ENCODE data around the gene TNP2. TPM values are rescaled to one million over a fixed set of nuclear protein-coding genes. Genes with fewer than 3 reads are reported as not detected.

Gene TNP2
- total RNA-seq, 1 donor, result not detected

GRCh38 chr16:11312718-11313492 lies 43.8 kb upstream of the TNP2 start:
- no peak overlapping the region for H3K4me3 ChIP-seq (ENCODE audit: low read depth, low read length)
- peak; percentile 47 for DNase-seq (ENCODE audit: low read depth)
- TF ChIP-seq CTCF (IDR thresholded peaks at IDR 0.05; ENCODE audit: insufficient read depth, low read length), result no peak

GRCh38 chr16:11310997-11311561 lies 42.0 kb upstream of the TNP2 start:
- H3K4me3 ChIP-seq (ENCODE audit: low read depth, low read length), result no peak overlapping the region
- no peak for TF ChIP-seq CTCF (IDR thresholded peaks at IDR 0.05; ENCODE audit: insufficient read depth, low read length)
- DNase-seq (ENCODE audit: low read depth), result no peak

- DNase-seq (ENCODE audit: low read depth), result no peak
- H3K4me3 ChIP-seq (ENCODE audit: low read depth, low read length), result no peak overlapping the region
- TF ChIP-seq CTCF (IDR thresholded peaks at IDR 0.05; ENCODE audit: insufficient read depth, low read length), result no peak
These were observed 41.5 kb upstream of the TNP2 start for GRCh38 chr16:11310634-11310977.

- no peak overlapping the region for H3K4me3 ChIP-seq (ENCODE audit: low read depth, low read length)
- DNase-seq (ENCODE audit: low read depth), result no peak
- TF ChIP-seq CTCF (IDR thresholded peaks at IDR 0.05; ENCODE audit: insufficient read depth, low read length), result no peak
These were observed 40.9 kb upstream of the TNP2 start for GRCh38 chr16:11309895-11310633.

GRCh38 chr16:11308493-11309283 lies 39.6 kb upstream of the TNP2 start:
- no peak for TF ChIP-seq CTCF (IDR thresholded peaks at IDR 0.05; ENCODE audit: insufficient read depth, low read length)
- no peak for DNase-seq (ENCODE audit: low read depth)
- H3K4me3 ChIP-seq (ENCODE audit: low read depth, low read length), result no peak overlapping the region

- no peak for TF ChIP-seq CTCF (IDR thresholded peaks at IDR 0.05; ENCODE audit: insufficient read depth, low read length)
- H3K4me3 ChIP-seq (ENCODE audit: low read depth, low read length), result no peak overlapping the region
- DNase-seq (ENCODE audit: low read depth), result no peak
These were observed 38.7 kb upstream of the TNP2 start for GRCh38 chr16:11307639-11308492.
